SU-DHL-6 (cell line): ENCODE results near the gene COPS9.

Source experiments
- CTCF ChIP-seq: fragments of 200-600 bp; sonication (generic); IDR thresholded peaks from one replicate; pipeline ENCODE4 v1.5.1; 2017; ENCODE audit warnings: antibody characterized with exemption, mild to moderate bottlenecking, low read length, moderate library complexity; ENCODE audit not compliant: insufficient read depth, poor library complexity, severe bottlenecking
- EZH2phosphoT487 ChIP-seq: fragments of 200-600 bp; sonication (generic), shearing (Covaris generic); conservative IDR thresholded peaks from 2 replicates; pipeline ENCODE4 v1.6.1; 2018; ENCODE audit warnings: mild to moderate bottlenecking, antibody characterized with exemption, low read length, moderate library complexity, mixed read lengths

GRCh38 chr2:240132651-240132980 is 3.5 kb downstream of the COPS9 start:
- no peak for TF ChIP-seq CTCF
- no peak for TF ChIP-seq EZH2phosphoT487
